T-helper 17 cell (primary cell): Measurements from ENCODE around the gene GPR108. TPM values are rescaled to one million over a fixed set of nuclear protein-coding genes. Genes with fewer than 3 reads are reported as not detected.
A peak's percentile ranks its signal among the peaks of the same experiment; 100 is the strongest.
"Not testable (repeated sequence)": the region's sequence is repeated elsewhere in the genome, so short reads cannot be mapped to it uniquely, and the experiment has no call there.

Experiments
- ATAC-seq: fragments of 150-1000 bp; cut with Tn5 transposase; 2 replicates; pipeline ENCODE4 v1.10.0; 2021; ENCODE audit warnings: mild to moderate bottlenecking, moderate library complexity
- DNase-seq, 3 donors: peaks; one replicate each; pipeline versions ENCODE4 v3.0.0 to v3.0.0-alpha.2; 2020 to 2021
- H3K9me3 ChIP-seq: one replicate; pipeline ENCODE4 v1.7.0; 2013; ENCODE audit warnings: low read length, mild to moderate bottlenecking; ENCODE audit not compliant: control insufficient read depth, poor library complexity, severe bottlenecking
- H3K27ac Mint-ChIP-seq: one replicate; pipeline ENCODE4 v1.8.0; 2022; ENCODE audit warnings: mild to moderate bottlenecking, moderate library complexity, mixed read lengths
- H3K27me3 Mint-ChIP-seq: one replicate; pipeline ENCODE4 v1.8.0; 2022; ENCODE audit warnings: mixed read lengths
- H3K36me3 Mint-ChIP-seq: one replicate; pipeline ENCODE4 v1.8.0; 2022; ENCODE audit warnings: low read depth, mixed read lengths
- H3K4me1 Mint-ChIP-seq: one replicate; pipeline ENCODE4 v1.8.0; 2022; ENCODE audit warnings: mild to moderate bottlenecking, mixed read lengths
- H3K4me3 Mint-ChIP-seq: one replicate; pipeline ENCODE4 v1.8.0; 2022; ENCODE audit warnings: mild to moderate bottlenecking, moderate library complexity, mixed read lengths
- total RNA-seq, 4 donors: library from RNA in 2 of 4; stranded (reverse) in 2 of 4; gene quantifications; one replicate each; pipeline ENCODE4 v1.2.3 and lab custom pipeline; 2022 to 2026

GPR108 gene
- total RNA-seq, 2 donors from 2014 or later: 53.4 to 55.5 TPM

DNA sequence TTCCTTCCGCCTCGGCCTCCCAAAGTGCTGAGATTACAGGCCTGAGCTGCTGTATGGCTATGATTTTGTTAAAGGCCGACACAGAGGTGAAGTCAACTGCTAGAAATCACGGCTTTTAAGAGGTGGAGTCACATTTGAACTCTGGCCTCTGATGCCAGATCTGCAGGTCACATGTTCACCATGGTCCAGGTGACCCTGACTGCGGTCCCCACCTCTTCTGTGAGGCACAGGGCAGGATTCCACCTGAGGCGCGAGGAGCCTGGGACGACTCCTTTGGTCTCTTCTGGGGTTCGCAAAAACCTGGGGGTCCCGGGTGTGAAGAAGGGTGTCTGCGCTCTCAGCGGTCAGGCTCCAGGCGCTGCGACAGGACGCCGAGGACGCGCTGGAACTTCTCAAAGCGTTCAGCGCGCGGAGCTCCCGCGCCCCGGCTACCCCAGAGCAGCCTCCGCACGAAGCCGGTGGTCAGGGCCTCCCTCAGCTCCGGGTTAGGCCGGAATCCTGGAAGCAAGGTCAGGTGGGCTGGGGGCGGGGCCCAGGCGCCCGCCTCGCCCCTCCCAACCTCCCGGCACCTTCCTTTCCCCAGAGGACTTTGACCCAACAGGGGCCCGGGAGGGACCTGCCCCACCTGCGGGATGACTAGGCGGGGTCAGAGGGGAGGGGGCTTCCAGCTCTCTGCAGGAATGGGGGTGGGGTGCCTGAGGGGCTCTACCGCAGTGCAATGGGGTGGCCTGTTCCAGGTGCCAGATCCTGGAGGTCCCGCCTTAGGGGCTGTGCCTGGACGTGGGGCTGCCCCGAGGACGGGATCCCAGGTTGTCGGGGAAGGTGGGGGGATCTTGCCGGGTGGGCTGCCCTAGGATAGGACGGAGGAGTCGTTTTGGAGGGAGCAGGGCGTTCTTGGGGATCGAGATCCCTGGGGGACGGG lies 15.1 kb upstream of the GPR108 start:
- H3K27ac Mint-ChIP-seq: no peak overlapping the region
- peaks cover 16% of the 10 kb centered on the region for H3K4me1 Mint-ChIP-seq
- no peaks in the 10 kb centered on the region for H3K9me3 ChIP-seq
- peak overlapping the region; percentile 60 for H3K4me3 Mint-ChIP-seq
- ATAC-seq: no peak
- H3K36me3 Mint-ChIP-seq: peaks cover 5% of the 10 kb centered on the region
- no peak for DNase-seq
- H3K27me3 Mint-ChIP-seq: no peaks in the 10 kb centered on the region

DNA sequence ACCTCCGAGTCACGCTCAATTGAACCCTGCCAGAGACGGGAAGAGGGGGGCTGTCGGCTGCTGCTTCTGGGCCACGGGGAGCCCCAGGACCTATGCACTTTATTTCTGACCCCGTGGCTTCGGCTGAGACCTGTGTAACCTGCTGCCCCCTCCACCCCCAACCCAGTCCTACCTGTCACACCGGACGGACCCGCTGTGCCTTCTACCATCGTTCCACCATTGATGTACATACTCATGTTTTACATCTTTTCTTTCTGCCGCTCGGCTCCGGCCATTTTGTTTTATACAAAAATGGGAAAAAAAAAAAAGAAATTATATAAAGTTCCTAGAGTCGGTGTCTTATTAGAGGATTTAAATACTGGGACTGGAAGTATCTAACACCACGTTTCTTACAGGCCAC lies 13.8 kb upstream of the GPR108 start:
- Mint-ChIP-seq H3K4me3 (no peak overlapping the region), H3K27me3 (no peaks in the 10 kb centered on the region), H3K36me3 (peaks cover 5% of the 10 kb centered on the region), H3K27ac (no peak overlapping the region), H3K4me1 (peaks cover 16% of the 10 kb centered on the region)
- no peaks in the 10 kb centered on the region for H3K9me3 ChIP-seq
- DNase-seq (no peak), ATAC-seq (no peak)

DNA sequence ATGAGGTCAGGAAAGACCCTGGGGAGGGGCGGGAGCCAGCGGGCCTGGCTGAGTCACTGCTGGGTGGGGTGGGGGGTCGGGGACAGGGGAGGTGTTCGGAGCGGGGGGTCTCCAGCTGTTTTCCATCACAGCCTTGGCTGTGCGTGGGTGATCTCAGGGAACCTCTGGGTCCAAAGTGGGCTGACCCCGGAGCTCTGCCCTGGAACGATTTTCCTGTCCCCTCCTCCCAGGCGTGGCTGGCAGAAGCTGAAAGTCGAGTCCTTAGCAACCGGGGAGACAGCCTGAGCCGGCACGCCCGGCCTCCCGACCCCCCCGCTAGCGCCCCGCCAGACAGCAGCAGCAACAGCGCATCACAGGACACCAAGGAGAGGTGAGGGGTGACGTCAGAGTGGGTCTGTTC lies 12.7 kb upstream of the GPR108 start:
- Mint-ChIP-seq H3K27ac (no peak overlapping the region), H3K4me1 (peaks cover 20% of the 10 kb centered on the region), H3K36me3 (peaks cover 5% of the 10 kb centered on the region), H3K27me3 (no peaks in the 10 kb centered on the region), H3K4me3 (no peak overlapping the region)
- DNase-seq: no peak
- H3K9me3 ChIP-seq: no peaks in the 10 kb centered on the region
- no peak for ATAC-seq

DNA sequence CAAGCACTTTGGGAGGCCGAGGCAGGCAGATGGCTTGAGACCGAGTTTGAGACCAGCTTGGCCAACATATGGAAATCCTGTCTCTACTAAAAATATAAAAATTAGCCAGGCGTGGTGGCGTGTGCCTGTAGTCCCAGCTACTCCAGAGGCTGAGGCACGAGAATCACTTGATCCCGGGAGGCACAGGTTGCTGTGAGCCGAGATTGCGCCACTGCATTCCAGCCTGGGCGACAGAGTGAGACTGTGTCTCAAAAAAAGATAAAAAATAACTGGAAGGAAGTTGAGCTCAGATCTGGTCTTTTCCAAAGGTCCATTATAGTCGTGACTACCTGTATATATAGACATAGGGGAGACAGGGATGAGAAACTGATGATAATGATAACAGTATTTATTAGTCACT lies 11.2 kb upstream of the GPR108 start:
- H3K27ac Mint-ChIP-seq, H3K4me3 Mint-ChIP-seq, H3K9me3 ChIP-seq, H3K27me3 Mint-ChIP-seq, ATAC-seq, H3K36me3 Mint-ChIP-seq, DNase-seq: not testable (repeated sequence)
- peaks cover 21% of the 10 kb centered on the region for H3K4me1 Mint-ChIP-seq

DNA sequence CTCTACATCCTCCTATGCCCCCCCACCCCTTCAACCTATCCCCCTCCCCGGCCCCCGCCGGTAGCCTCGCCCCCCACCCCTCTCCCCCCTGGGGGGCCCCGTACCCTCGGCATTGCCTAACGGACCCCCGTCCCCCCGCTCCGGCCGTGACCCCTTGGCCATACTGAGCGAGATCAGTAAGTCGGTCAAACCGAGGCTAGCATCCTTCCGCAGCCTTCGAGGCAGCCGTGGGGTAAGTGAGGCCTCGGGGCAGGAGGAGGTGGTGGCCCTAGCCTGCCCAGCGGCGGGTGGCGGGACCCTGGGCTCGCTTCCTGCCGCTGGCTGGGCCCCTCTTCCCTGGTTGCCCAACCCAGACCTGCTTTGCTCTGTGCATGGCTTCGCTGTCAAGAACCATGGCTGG lies 8.6 kb upstream of the GPR108 start:
- no peak overlapping the region for H3K4me3 Mint-ChIP-seq
- H3K27me3 Mint-ChIP-seq: no peaks in the 10 kb centered on the region
- ATAC-seq: no peak
- no peak overlapping the region for H3K27ac Mint-ChIP-seq
- no peaks in the 10 kb centered on the region for H3K36me3 Mint-ChIP-seq
- no peaks in the 10 kb centered on the region for H3K9me3 ChIP-seq
- H3K4me1 Mint-ChIP-seq: peaks cover 18% of the 10 kb centered on the region
- no peak for DNase-seq

DNA sequence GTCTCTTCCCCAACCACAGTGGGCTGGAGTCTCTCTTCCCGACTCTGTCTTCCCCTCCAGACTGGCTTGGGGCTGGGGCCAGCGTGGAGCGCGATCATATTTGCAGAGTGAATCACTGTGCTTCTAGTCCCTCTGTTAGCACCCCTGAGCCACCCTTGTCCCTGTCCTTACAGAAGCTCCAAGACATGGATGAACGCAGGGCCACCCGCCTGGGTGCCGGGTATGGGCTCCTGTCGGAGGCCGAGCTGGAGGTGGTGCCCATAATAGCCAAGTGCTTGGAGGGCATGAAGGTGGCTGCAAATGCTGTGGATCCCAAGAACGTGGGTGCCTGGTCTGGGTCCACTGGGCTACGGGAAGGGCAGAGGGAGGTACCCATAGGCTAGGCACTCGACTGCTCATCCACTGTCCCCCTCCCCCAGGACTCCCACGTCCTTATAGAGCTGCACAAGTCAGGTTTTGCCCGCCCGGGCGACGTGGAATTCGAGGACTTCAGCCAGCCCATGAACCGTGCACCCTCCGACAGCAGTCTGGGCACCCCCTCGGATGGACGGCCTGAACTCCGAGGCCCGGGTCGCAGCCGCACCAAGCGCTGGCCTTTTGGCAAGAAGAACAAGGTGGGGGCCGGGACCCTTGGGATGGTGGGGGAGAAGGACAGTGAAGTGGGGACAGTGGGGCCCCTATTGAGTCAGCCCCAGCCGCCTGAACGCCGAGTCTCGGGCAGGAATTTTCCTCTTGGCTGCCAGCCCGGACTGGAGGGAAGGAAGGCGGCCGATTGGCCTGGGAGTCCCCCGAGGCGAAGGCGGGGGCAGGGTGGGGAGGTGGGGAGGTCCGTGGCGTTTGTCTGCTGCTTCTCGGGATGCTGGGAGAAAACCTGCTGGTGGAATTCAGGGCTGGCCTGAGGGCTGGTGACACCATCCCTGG lies 7.3 kb upstream of the GPR108 start:
- H3K4me1 Mint-ChIP-seq: peaks cover 20% of the 10 kb centered on the region
- no peak for ATAC-seq
- no peaks in the 10 kb centered on the region for H3K36me3 Mint-ChIP-seq
- no peaks in the 10 kb centered on the region for H3K27me3 Mint-ChIP-seq
- no peak for DNase-seq
- H3K4me3 Mint-ChIP-seq: no peak overlapping the region
- peak overlapping the region; percentile 74 for H3K27ac Mint-ChIP-seq
- H3K9me3 ChIP-seq: no peaks in the 10 kb centered on the region

DNA sequence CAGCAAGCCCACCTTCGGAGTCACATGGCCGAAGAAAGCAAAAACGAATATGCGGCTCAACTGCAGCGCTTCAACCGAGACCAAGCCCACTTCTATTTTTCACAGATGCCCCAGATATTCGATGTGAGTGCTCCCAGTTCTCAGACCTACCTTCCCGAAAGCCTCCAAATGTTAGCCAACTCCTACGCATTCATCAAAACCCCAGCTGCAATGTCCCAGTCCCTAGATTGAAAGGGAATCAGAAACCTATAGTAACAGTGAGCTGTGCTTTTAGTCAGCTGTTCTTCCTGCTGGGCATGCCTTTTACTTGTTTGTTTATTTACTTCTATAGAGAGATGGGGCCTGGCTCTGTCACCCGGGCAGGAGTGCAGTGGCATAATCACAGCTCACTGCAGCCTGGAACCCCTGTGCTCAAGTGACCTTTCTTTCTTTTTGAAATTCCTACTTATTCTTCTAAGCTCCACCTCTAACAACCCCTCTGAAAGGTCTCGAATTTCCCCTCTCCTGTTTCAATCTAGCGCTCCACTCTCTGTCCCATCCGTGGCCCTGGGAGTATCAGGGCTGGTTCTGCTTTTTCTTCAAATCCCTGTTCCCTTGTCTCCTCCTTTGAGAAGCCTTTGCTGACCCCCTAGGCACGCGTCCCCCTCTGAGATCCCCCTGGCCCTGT lies 6.5 kb upstream of the GPR108 start:
- ATAC-seq (no peak), DNase-seq (no peak)
- Mint-ChIP-seq H3K4me1 (peaks cover 22% of the 10 kb centered on the region), H3K36me3 (no peaks in the 10 kb centered on the region), H3K27ac (peak overlapping the region; percentile 74), H3K27me3 (no peaks in the 10 kb centered on the region), H3K4me3 (no peak overlapping the region)
- no peaks in the 10 kb centered on the region for H3K9me3 ChIP-seq

DNA sequence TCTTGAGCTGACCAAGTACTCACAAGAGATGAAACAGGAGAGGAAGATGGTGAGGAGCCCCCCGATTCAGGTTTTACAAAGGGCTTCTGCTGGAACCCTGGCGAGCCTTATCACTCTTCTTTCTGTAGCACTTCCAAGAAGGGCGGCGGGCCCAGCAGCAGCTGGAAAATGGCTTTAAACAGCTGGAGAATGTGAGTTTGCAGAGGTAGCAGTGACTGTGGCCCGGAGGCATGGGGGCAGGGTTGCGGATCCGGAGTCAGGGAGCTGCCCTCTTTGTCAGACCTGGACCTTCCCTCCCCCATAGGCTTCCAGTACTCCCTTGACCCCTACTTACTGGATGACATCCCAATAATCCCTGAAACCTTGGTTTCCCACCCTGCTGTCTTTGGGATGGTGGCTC lies 5.7 kb upstream of the GPR108 start:
- H3K27ac Mint-ChIP-seq: no peak overlapping the region
- ATAC-seq (no peak), DNase-seq (no peak)
- H3K27me3 Mint-ChIP-seq: no peaks in the 10 kb centered on the region
- H3K9me3 ChIP-seq: no peaks in the 10 kb centered on the region
- no peak overlapping the region for H3K4me3 Mint-ChIP-seq
- no peaks in the 10 kb centered on the region for H3K36me3 Mint-ChIP-seq
- H3K4me1 Mint-ChIP-seq: peaks cover 30% of the 10 kb centered on the region

DNA sequence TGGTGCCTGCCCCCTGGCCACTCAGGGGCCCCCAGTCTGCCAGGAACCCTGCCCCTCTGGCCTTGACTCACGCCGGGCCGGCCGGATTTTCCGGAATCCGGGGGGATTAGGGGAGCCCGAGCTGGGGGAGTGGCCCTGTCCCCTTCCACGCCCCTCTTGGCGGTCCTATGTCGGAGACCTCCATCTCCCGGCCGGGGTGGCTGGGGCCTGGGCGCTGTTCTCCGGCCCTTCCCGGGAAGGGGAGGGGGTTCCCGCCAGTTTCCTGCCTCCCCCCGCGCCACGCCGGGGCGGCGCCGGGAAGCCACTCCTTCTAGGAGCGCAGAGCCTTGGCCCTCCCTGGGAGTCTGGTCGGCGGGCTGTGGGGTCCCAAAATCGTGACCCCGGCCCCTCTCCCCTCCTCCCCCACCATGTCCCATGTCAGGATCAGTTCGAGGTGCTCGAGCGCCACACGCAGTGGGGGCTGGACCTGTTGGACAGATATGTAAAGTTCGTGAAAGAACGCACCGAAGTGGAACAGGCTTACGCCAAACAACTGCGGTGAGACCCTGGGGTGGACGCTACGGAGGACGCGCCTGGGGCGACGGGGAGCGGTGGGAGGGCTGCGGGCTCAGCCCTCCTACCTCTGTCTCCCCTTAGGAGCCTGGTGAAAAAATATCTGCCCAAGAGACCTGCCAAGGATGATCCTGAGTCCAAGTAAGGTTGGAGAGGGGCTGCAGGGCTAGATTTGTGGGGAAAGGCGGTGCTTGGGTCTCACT lies 3.4 kb upstream of the GPR108 start:
- H3K27me3 Mint-ChIP-seq: no peaks in the 10 kb centered on the region
- H3K4me3 Mint-ChIP-seq: peak overlapping the region; percentile 96
- no peaks in the 10 kb centered on the region for H3K9me3 ChIP-seq
- ATAC-seq (no peak), DNase-seq (no peak)
- no peaks in the 10 kb centered on the region for H3K36me3 Mint-ChIP-seq
- H3K4me1 Mint-ChIP-seq: peaks cover 43% of the 10 kb centered on the region
- no peak overlapping the region for H3K27ac Mint-ChIP-seq

DNA sequence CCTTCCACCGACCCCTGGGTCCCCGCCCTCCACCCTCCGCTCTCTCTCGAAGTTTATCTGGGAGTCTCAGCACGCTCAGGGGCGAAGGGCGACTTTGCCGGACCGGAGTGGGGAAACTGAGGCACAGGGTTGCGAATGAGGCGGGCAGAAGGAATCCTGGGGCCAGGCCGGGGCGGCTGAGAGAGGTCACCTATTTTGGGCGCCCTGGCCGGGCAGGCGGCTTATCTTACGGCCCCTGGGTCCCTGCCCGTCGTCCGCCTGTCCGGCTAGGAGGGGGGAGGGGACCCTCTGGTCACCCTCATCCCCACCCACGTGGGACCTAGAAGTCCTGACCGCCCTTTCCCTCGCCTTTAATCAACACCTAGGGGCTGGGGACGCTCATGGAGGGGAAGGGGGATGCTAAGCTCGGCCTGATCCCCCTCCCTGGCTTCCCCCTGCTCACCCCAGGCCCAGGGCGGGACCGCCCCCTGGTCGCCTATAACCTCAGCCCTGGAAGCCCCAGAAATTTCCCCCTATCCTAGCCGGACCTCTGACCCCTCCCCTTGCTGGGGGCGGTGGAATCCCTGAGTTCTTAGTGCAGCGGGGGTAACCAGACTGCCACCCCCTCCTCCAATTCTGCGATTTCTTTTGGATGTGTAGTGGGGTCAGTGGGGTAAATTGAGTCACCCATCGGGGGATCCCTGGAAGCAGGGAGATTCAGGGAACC lies 2.7 kb upstream of the GPR108 start:
- Mint-ChIP-seq H3K36me3 (no peaks in the 10 kb centered on the region), H3K27ac (peak overlapping the region; percentile 97), H3K4me1 (peaks cover 40% of the 10 kb centered on the region), H3K4me3 (peak overlapping the region; percentile 96), H3K27me3 (no peaks in the 10 kb centered on the region)
- no peaks in the 10 kb centered on the region for H3K9me3 ChIP-seq
- DNase-seq (peak in 2 of 3 donors; percentile 20 to 25), ATAC-seq (no peak)

DNA sequence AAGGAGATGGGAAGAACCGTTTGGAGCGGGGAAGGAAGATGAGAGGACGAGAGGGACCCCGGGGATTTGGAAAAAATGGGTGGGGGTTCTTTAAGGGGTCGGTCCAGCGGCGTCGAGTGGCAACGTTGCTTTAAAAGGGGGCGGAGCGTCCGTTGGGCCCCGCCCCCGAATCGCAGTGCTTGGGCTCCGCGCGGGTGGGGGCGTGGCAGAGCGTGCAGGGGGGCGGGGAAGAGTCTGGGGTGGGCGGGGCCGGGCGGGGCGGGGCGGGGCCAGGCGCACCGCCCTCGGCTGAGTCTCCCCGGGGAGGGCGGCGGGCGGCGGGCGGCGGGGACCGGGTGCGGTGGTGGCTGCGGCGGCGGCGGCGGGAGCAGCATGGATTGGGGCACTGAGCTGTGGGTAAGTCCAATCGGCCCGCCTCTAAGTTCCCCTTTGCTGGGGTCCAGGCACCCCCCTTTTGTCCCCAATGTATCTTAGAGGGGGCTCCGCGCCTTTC lies 2.1 kb upstream of the GPR108 start, which contains the start of gene TRIP10:
Gene TRIP10, plus strand, starts transcription at position 291 of the 493 bp plus-strand sequence. Its CDS starts 82 bp downstream, at position 373.
- Mint-ChIP-seq H3K27ac (peak within 1 kb of the TSS; percentile 97), H3K27me3 (no peaks in the 10 kb centered on the region), H3K4me1 (peaks cover 40% of the 10 kb centered on the region), H3K4me3 (peak within 1 kb of the TSS; percentile 96), H3K36me3 (no peaks in the 10 kb centered on the region)
- ATAC-seq (peak; percentile 6), DNase-seq (peak; percentile 73 to 86 (median 80))
- H3K9me3 ChIP-seq: no peaks in the 10 kb centered on the region
